GM04504 (cell line): ENCODE measurements around the gene STH.

Experiments used
- DNase-seq: peaks from one replicate; pipeline ENCODE4 v3.0.0-alpha.2; 2012; ENCODE audit warnings: low read depth

Gene STH

GRCh38 chr17:46046957-46047356, 47.9 kb downstream of the STH start:
- no peak for DNase-seq

- no peak for DNase-seq
Measured at GRCh38 chr17:46047398-46047797, 48.3 kb downstream of the STH start.

GRCh38 chr17:46047856-46048255, 48.8 kb downstream of the STH start:
- DNase-seq = no peak
